Ovary (tissue), 9 donors: ENCODE data around the gene SCTR. TPM values are rescaled to one million over a fixed set of nuclear protein-coding genes. Genes with fewer than 3 reads are reported as not detected.

ENCODE experiments used
- DNase-seq, 5 donors: peaks; one replicate each; pipeline ENCODE4 v3.0.0-alpha.2; 2019 to 2020
- H3K27ac ChIP-seq, 2 donors: fragments of 200-600 bp; one replicate each; pipeline versions ENCODE4 v1.5.1 to v1.8.0; 2019 to 2022
- H3K27me3 ChIP-seq: fragments of 200-600 bp; one replicate; pipeline ENCODE4 v1.8.0; 2022
- H3K36me3 ChIP-seq: fragments of 200-600 bp; sonication (generic); one replicate; pipeline ENCODE4 v1.5.1; 2019
- H3K4me1 ChIP-seq: one replicate; pipeline ENCODE4 v1.8.1; 2013; ENCODE audit warnings: mild to moderate bottlenecking, moderate library complexity; ENCODE audit not compliant: insufficient read depth
- H3K4me3 ChIP-seq: fragments of 200-600 bp; sonication (generic); one replicate; pipeline ENCODE4 v1.5.1; 2017
- H3K9me3 ChIP-seq, 2 donors: fragments of 200-600 bp in 1 of 2; sonication (generic) in 1 of 2; one replicate each; pipeline versions ENCODE4 v1.5.1 to v1.8.1; 2013 to 2019; ENCODE audit warnings: mild to moderate bottlenecking in 1 of 2, moderate library complexity in 1 of 2
- EP300 ChIP-seq: sonication (generic); formaldehyde crosslinking; IDR thresholded peaks from one replicate; pipeline ENCODE4 v1.6.1; 2017; ENCODE audit warnings: antibody characterized with exemption
- POLR2A ChIP-seq: fragments of 450-650 bp; IDR thresholded peaks from one replicate; pipeline ENCODE4 v1.6.1; 2017; ENCODE audit warnings: antibody characterized with exemption, mild to moderate bottlenecking, moderate library complexity
- WGBS, 3 donors: extraction: QIAGEN DNeasy Blood & Tissue Kit in 1 of 3; methylation state at CpG; one replicate each; pipeline versions ENCODE4 v1.1.5 to v1.1.7; 2013 to 2017; 5-methylcytosine and 5-hydroxymethylcytosine counted together
- intact Hi-C, 4 donors: fragments of 100-400 bp; cut with DNase I; formaldehyde crosslinking; loops; one replicate each; pipeline versions ENCODE4 v1.11.0 to v1.15.1; 2022 to 2023
- polyA plus RNA-seq, 2 donors: library from polyadenylated mRNA; stranded (reverse); fragments of 200-250 nt in 1 of 2; fragments of 350-450 nt in 1 of 2; fragmentation: Illumina TruSeq in 1 of 2; extraction: RNeasy Lipid Tissue Mini Kit (QIAGEN cat#74804) in 1 of 2; gene quantifications; one replicate each; pipeline ENCODE4 v1.2.3, GENCODE V29; 2013 to 2014
- total RNA-seq, 7 donors: library from RNA; depleted of rRNA in 2 of 7; stranded (reverse); fragments of >200 nt in 2 of 7; fragmentation: NEBNext Ultra II Directional in 3 of 7; extraction: Animal tissue kit (Norgen Biotek cat#: 25700) in 3 of 7; gene quantifications; one replicate each; pipeline versions ENCODE4 v1.1.0 to v1.2.4, GENCODE V29; 2016 to 2023
- TF ChIP-seq, protein P1 (sequence below), 3 donors: fragments of 450-650 bp in 2 of 3; fragments of 200-600 bp in 1 of 3; IDR thresholded peaks; one replicate each; pipeline versions ENCODE4 v1.5.1 to v1.8.0; 2016 to 2022; ENCODE audit warnings: antibody characterized with exemption in 3 of 3, mild to moderate bottlenecking in 1 of 3
- donor health status: DM: no; HTN: no; CAD: no; lungs with moderate emphysema.
- donor health status: DM: no; HTN: no; CAD: no.
- donor health status: Bipolar disorder and iron deficiency.
- donor health status: DM: yes; HTN: yes; CAD: no.
- donor health status: DM: no; HTN: no; CAD: no.
- donor health status: DM: yes; HTN: yes; CAD: no.

The SCTR gene
- total and polyA plus RNA-seq, 9 donors, result 0.23 to 14.1 (median 0.84) TPM; not detected in 5

DNA sequence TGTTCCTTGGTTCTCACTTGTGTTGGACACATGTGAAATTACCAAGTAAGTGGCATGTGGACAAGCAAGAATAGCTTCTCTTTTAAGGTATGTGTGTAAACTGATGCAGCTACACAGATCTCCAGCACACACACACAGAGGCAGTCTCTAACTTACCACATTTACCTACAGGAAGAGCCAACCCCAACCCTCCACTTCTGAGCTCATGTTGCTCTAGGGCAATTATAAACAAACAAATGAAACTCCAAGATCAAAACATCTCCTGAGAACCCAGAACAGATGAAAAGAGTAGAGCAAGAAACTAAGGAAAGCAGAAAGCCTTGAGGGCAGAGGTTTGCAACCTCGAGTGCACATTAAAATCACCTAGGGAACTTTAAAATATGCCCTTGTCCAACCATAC lies 108.7 kb downstream of the SCTR start:
- no peaks in the 10 kb centered on the region for H3K9me3 ChIP-seq
- 85 to 91% (median 90%) methylated on average over 1 of the region's 1 CpG for WGBS, 3 donors
- no peak overlapping the region for H3K4me3 ChIP-seq
- TF ChIP-seq, protein P1, sequence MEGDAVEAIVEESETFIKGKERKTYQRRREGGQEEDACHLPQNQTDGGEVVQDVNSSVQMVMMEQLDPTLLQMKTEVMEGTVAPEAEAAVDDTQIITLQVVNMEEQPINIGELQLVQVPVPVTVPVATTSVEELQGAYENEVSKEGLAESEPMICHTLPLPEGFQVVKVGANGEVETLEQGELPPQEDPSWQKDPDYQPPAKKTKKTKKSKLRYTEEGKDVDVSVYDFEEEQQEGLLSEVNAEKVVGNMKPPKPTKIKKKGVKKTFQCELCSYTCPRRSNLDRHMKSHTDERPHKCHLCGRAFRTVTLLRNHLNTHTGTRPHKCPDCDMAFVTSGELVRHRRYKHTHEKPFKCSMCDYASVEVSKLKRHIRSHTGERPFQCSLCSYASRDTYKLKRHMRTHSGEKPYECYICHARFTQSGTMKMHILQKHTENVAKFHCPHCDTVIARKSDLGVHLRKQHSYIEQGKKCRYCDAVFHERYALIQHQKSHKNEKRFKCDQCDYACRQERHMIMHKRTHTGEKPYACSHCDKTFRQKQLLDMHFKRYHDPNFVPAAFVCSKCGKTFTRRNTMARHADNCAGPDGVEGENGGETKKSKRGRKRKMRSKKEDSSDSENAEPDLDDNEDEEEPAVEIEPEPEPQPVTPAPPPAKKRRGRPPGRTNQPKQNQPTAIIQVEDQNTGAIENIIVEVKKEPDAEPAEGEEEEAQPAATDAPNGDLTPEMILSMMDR (IDR thresholded peaks at IDR 0.05), result no peak
- TF ChIP-seq EP300 (no peak), POLR2A (no peak)
- no peaks in the 10 kb centered on the region for H3K36me3 ChIP-seq
- H3K27ac ChIP-seq, result no peak overlapping the region
- no peaks in the 10 kb centered on the region for H3K4me1 ChIP-seq
- no peak for DNase-seq
- H3K27me3 ChIP-seq, result no peaks in the 10 kb centered on the region
- intact Hi-C loops, result no loop called here

DNA sequence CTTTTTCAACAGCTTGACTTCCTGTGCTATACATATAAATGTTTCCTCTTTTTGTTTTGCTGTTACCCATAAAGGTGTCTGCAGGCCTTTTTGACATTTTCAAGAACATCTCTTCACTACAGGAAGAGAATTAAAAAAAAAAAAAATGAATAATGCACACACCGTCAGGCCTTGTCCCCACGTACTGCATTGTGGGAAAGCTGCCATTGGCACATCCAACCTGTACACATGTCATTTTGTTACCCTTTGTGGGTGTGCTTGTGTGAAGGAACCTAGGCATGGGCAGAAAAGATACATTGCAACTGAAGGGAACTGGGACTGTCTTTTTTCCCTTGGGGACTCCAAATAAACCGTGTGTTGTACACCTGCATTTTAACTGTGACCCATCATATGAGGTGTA lies 109.4 kb downstream of the SCTR start:
- Histone ChIP-seq H3K4me1 (no peaks in the 10 kb centered on the region), H3K4me3 (no peak overlapping the region), H3K27me3 (no peaks in the 10 kb centered on the region), H3K36me3 (no peaks in the 10 kb centered on the region), H3K9me3 (no peaks in the 10 kb centered on the region), H3K27ac (no peak overlapping the region)
- intact Hi-C loops, result no loop called here
- no peak for DNase-seq
- WGBS, 3 donors, result 85 to 92% (median 91%) methylated on average over 3 of the region's 3 CpGs
- TF ChIP-seq EP300 (no peak), POLR2A (no peak)
- TF ChIP-seq, protein P1 (IDR thresholded peaks at IDR 0.05), result no peak

DNA sequence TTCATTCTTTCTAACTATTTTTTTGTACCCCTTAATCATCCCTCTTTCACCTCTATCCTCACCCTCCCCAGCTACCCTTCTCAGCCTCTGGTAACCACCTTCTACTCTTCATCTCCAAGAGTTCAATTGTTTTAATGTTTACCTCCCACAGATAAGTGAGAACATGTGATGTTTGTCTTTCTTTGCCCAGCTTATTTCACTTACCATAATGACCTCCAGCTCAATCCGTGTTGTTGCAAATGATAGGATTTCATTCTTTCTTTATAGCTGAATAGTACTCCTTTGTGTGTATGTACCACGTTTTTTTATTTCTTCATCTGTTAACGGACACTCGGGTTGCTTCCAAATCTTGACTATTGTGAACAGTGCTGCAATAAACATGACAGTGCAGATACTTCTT lies 114.8 kb downstream of the SCTR start:
- H3K27me3 ChIP-seq, result no peaks in the 10 kb centered on the region
- no peak overlapping the region for H3K27ac ChIP-seq
- TF ChIP-seq, protein P1 (IDR thresholded peaks at IDR 0.05), result no peak
- no peak for TF ChIP-seq POLR2A
- TF ChIP-seq EP300, result no peak
- no peak for DNase-seq
- H3K36me3 ChIP-seq, result no peaks in the 10 kb centered on the region
- H3K4me3 ChIP-seq, result no peak overlapping the region
- peaks cover 3% of the 10 kb centered on the region for H3K4me1 ChIP-seq
- no peaks in the 10 kb centered on the region for H3K9me3 ChIP-seq
- intact Hi-C loops, result loop anchor here in 2 of 4 donors (5.0 to 10.0 kb wide), 3 partner anchors 68 to 255 kb away; no protein-coding TSS in a partner anchor
- 79 to 81% (median 80%) methylated on average over 4 of the region's 4 CpGs for WGBS, 3 donors

DNA sequence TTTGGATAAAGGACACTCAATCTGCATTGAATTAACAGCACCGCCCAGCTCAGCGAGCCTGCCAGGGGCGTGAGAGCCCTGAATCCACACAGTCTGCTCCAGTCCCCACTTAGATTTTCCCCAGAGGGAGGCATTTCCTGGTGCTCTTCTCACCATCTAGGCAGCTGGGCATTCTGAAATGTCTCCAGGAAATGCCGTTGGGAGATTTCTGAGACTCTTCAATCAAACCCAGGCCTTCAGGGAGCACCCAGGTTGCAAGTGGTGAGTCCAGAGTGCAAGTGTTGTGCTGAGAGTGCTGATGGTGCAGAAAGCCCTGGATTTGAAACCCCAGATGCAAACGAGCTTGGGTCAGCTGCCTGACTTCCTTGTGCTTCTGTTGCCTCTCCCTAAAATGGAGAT lies 116.1 kb downstream of the SCTR start:
- DNase-seq, result no peak
- Histone ChIP-seq H3K27ac (no peak overlapping the region), H3K4me3 (no peak overlapping the region), H3K4me1 (peaks cover 3% of the 10 kb centered on the region), H3K27me3 (no peaks in the 10 kb centered on the region), H3K36me3 (no peaks in the 10 kb centered on the region), H3K9me3 (no peaks in the 10 kb centered on the region)
- TF ChIP-seq POLR2A (no peak), EP300 (no peak)
- intact Hi-C loops, result loop anchor here in 2 of 4 donors (5.0 to 10.0 kb wide), 3 partner anchors 69 to 257 kb away; no protein-coding TSS in a partner anchor
- WGBS, 3 donors, result 63 to 66% (median 64%) methylated on average over 5 of the region's 5 CpGs

DNA sequence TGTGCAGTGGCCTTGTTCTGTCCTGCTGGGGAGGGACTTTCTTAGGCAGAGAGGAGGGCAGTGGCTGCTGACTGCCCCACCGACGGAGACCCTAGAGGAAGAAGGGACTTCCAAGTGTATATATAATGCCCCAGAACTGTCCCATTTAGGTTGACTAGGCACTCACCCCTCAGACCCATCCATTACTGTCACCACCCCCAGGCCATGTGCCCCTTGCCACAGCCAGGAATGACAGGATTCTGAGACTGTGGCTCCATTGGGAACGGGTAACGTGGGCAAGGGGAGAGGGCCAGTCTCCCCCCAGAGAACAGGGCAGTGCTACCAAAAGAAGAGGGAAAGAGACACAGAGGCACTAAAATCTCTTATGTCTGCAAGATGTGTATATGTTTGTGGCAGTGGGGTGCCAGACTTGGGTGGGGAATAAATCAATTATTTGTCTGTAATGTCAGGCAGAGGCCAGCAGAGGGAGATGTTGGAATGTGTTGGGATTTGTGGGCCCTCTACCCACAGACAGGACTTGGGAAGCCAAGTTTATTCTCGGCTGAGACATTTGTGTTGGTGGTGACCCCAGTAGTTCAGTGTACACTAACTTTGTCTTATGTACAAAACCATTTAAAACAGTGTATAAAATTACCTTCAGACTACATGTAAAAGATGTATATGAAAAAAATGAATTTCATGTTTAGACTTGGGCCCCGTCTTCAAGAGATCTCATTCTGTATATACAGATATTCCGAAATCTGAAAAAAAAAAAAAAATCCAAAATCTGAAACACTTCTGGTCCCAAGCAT lies 116.7 kb downstream of the SCTR start:
- Histone ChIP-seq H3K36me3 (no peaks in the 10 kb centered on the region), H3K4me1 (peaks cover 3% of the 10 kb centered on the region), H3K27ac (no peak overlapping the region), H3K4me3 (no peak overlapping the region), H3K27me3 (no peaks in the 10 kb centered on the region), H3K9me3 (no peaks in the 10 kb centered on the region)
- intact Hi-C loops, result loop anchor here (1.0 to 10.0 kb wide), 6 partner anchors 67 to 257 kb away; no protein-coding TSS in a partner anchor
- TF ChIP-seq, protein P1 (IDR thresholded peaks at IDR 0.05), result peak; percentile 75 to 86 (median 85)
- TF ChIP-seq EP300, result no peak
- DNase-seq, result peak in 4 of 5 donors; percentile 44 to 64 (median 50)
- 67 to 74% (median 72%) methylated on average over 7 of the region's 7 CpGs for WGBS, 3 donors
